B cell (primary cell): ENCODE measurements around the gene CROCC. TPM values are rescaled to one million over a fixed set of nuclear protein-coding genes. Genes with fewer than 3 reads are reported as not detected.
A peak's percentile ranks its signal among the peaks of the same experiment; 100 is the strongest.

ENCODE experiments used
- ATAC-seq: fragments of 200-7000 bp; cut with Tn5 transposase; one replicate; pipeline ENCODE4 v1.10.0; 2021; ENCODE audit warnings: low read depth, mild to moderate bottlenecking, moderate number of reproducible peaks, moderate library complexity
- CTCF ChIA-PET: fragments of 350-600 bp; sonication (Branson Sonifier 250); formaldehyde crosslinking; loops from one replicate; lab custom pipeline; 2021; ENCODE audit warnings: antibody characterized with exemption, inconsistent platforms; lab: Charles Lee
- POLR2A ChIA-PET: fragments of 350-600 bp; sonication (Branson Sonifier 250); formaldehyde crosslinking; loops from one replicate; lab custom pipeline; 2021; ENCODE audit warnings: antibody characterized with exemption; lab: Charles Lee
- DNase-seq: peaks from one replicate; pipeline ENCODE4 v3.0.0; 2013
- H2AFZ ChIP-seq: 2 replicates; pipeline ENCODE4 v1.6.1; 2012; ENCODE audit warnings: mild to moderate bottlenecking, low read depth, low read length; ENCODE audit not compliant: insufficient read depth, poor library complexity, severe bottlenecking
- H3K27ac ChIP-seq, 2 donors: 1 replicate in 1 of 2; 2 replicates in 1 of 2; pipeline ENCODE4 v1.5.1; 2012 to 2013; ENCODE audit warnings: low read length in 2 of 2, mild to moderate bottlenecking in 2 of 2, moderate library complexity in 1 of 2
- H3K27me3 ChIP-seq, 4 experiments: fragments of 200-600 bp in 1 of 4; sonication (generic) in 1 of 4; replicated peaks in 1 of 4; 1 replicate in 2 of 4; 2 replicates in 2 of 4; pipeline versions ENCODE4 v1.6.1 to v1.7.0; 2013 to 2016; ENCODE audit warnings: low read length in 3 of 4, mild to moderate bottlenecking in 2 of 4, mixed read lengths in 1 of 4, moderate library complexity in 1 of 4; ENCODE audit not compliant: insufficient read depth in 4 of 4, control insufficient read depth in 3 of 4; ENCODE audit errors: control extremely low read depth in 1 of 4
- H3K36me3 ChIP-seq, 2 experiments: replicated peaks in 1 of 2; 1 replicate in 1 of 2; 2 replicates in 1 of 2; pipeline versions ENCODE4 v1.6.1 to v1.7.1; 2013; ENCODE audit warnings: low read length in 1 of 2; ENCODE audit not compliant: insufficient read depth in 2 of 2, control insufficient read depth in 1 of 2; ENCODE audit errors: control extremely low read depth in 1 of 2, extremely low read depth in 1 of 2
- H3K4me1 ChIP-seq, 2 donors: fragments of 200-600 bp in 1 of 2; sonication (generic) in 1 of 2; 1 replicate in 1 of 2; 2 replicates in 1 of 2; pipeline versions ENCODE4 v1.5.1 to v1.6.1; 2013 to 2017; ENCODE audit warnings: low read length in 2 of 2; ENCODE audit not compliant: control insufficient read depth in 2 of 2, insufficient read depth in 2 of 2
- H3K4me2 ChIP-seq: replicated peaks from 2 replicates; pipeline ENCODE3; 2012; ENCODE audit warnings: mild to moderate bottlenecking, low read depth, low read length; ENCODE audit not compliant: poor library complexity, severe bottlenecking
- H3K4me3 ChIP-seq, 5 experiments: fragments of 200-600 bp in 1 of 5; sonication (generic) in 1 of 5; 1 replicate in 3 of 5; 2 replicates in 2 of 5; pipeline versions ENCODE4 v1.5.1 to v1.7.0; 2011 to 2016; ENCODE audit warnings: low read length in 4 of 5, mild to moderate bottlenecking in 4 of 5, low read depth in 2 of 5, control low read depth in 1 of 5, moderate library complexity in 1 of 5; ENCODE audit not compliant: insufficient read depth in 1 of 5; ENCODE audit errors: control extremely low read depth in 1 of 5, extremely low read depth in 1 of 5
- H3K79me2 ChIP-seq: fragments of 200-600 bp; sonication (generic); one replicate; pipeline ENCODE4 v1.6.0; 2016; ENCODE audit warnings: low read length; ENCODE audit not compliant: control insufficient read depth, insufficient read depth
- H3K9ac ChIP-seq: fragments of 200-600 bp; sonication (generic); 2 replicates; pipeline ENCODE4 v1.6.1; 2017; ENCODE audit warnings: mild to moderate bottlenecking, low read length, moderate library complexity
- H3K9me3 ChIP-seq, 3 donors: one replicate each; pipeline versions ENCODE4 v1.6.1 to v1.7.1; 2013; ENCODE audit warnings: low read length in 2 of 3; ENCODE audit not compliant: control insufficient read depth in 2 of 3, insufficient read depth in 1 of 3; ENCODE audit errors: control extremely low read depth in 1 of 3
- H4K20me1 ChIP-seq: 2 replicates; pipeline ENCODE4 v1.6.0; 2012; ENCODE audit warnings: mild to moderate bottlenecking, low read length; ENCODE audit not compliant: insufficient read depth, control insufficient read depth, poor library complexity, severe bottlenecking
- H3K27ac Mint-ChIP-seq: one replicate; pipeline ENCODE4 v1.8.0; 2021; ENCODE audit warnings: mixed read lengths
- H3K27me3 Mint-ChIP-seq: one replicate; pipeline ENCODE4 v1.8.0; 2021; ENCODE audit warnings: mixed read lengths
- H3K4me1 Mint-ChIP-seq: one replicate; pipeline ENCODE4 v1.8.0; 2021; ENCODE audit warnings: mixed read lengths
- H3K4me3 Mint-ChIP-seq: one replicate; pipeline ENCODE4 v1.8.0; 2021; ENCODE audit warnings: mixed read lengths
- H3K9me3 Mint-ChIP-seq: one replicate; pipeline ENCODE4 v1.8.0; 2022; ENCODE audit warnings: mixed read lengths; ENCODE audit not compliant: insufficient read depth
- CTCF ChIP-seq: fragments of 200-600 bp; IDR thresholded peaks from one replicate; pipeline ENCODE4 v1.8.0; 2022; ENCODE audit warnings: antibody characterized with exemption, mild to moderate bottlenecking
- EZH2 ChIP-seq: IDR thresholded peaks from 2 replicates; pipeline ENCODE4 v1.6.1; 2012; ENCODE audit warnings: borderline replicate concordance, low read depth, mild to moderate bottlenecking, moderate library complexity, low read length; ENCODE audit not compliant: insufficient read depth, poor library complexity, severe bottlenecking
- WGBS: methylation state at CpG from one replicate; pipeline ENCODE4 v1.1.5; 2013; ENCODE audit warnings: missing lambda C conversion rate; ENCODE audit not compliant: insufficient coverage; 5-methylcytosine and 5-hydroxymethylcytosine counted together
- intact Hi-C: fragments of 100-400 bp; cut with micrococcal nuclease; formaldehyde crosslinking; loops from one replicate; pipeline ENCODE4 v1.10.0; 2022
- polyA plus RNA-seq: library from polyadenylated mRNA; depleted of rRNA; stranded (reverse); fragments of >200 nt; gene quantifications from 2 replicates; pipeline ENCODE4 v1.2.3, GENCODE V29; 2012
- total RNA-seq, 2 donors: library from RNA; stranded (reverse); fragments of 120-200 nt in 1 of 2; gene quantifications; 1 replicate in 1 of 2; 2 replicates in 1 of 2; pipeline versions ENCODE4 v1.2.3 to v1.2.4, GENCODE V29; 2013 to 2022

CROCC gene
- total and polyA plus RNA-seq, 2 donors (not counting 1 experiment from before 2014, with no cell fraction given) = 66.2 to 120 TPM

GRCh38 chr1:16904560-16905109, 17.1 kb upstream of the CROCC start:
- ChIA-PET CTCF (interaction anchor here (0.6 to 2.1 kb wide), 4 partner anchors 9 to 284 kb away, joined by 3 to 6 read pairs (median 4); no protein-coding TSS in a partner anchor), POLR2A (interaction anchor here (0.6 to 2.7 kb wide), 9 partner anchors 8 to 391 kb away, joined by 3 to 17 read pairs (median 4); partner anchors contain the start of genes RNU1-1 and RNU1-2)
- Histone ChIP-seq H3K4me1 (peaks cover 38 to 54% of the 10 kb centered on the region in 2 donors), H3K27me3 (no peaks in the 10 kb centered on the region), H3K27ac (peak overlapping the region; percentile 96 to 99), H2AFZ (peak overlapping the region; percentile 76), H3K4me3 (peak overlapping the region; percentile 50 to 68 (median 66)), H3K9ac (peak overlapping the region; percentile 84), H3K4me2 (peak overlapping the region; percentile 77), H4K20me1 (no peaks in the 10 kb centered on the region), H3K9me3 (peaks cover 0 to 18% (median 9%) of the 10 kb centered on the region in 3 donors), H3K36me3 (no peaks in the 10 kb centered on the region), H3K79me2 (no peaks in the 10 kb centered on the region)
- no peak overlapping the region for H3K27ac Mint-ChIP-seq
- H3K4me3 Mint-ChIP-seq = no peak overlapping the region
- H3K27me3 Mint-ChIP-seq = no peaks in the 10 kb centered on the region
- peaks cover 34% of the 10 kb centered on the region for H3K4me1 Mint-ChIP-seq
- intact Hi-C loops = loop anchor here (1.0 kb wide), 2 partner anchors 8 to 9 kb away; no protein-coding TSS in a partner anchor
- peak; percentile 98 for DNase-seq
- H3K9me3 Mint-ChIP-seq = peaks cover 5% of the 10 kb centered on the region
- peak; percentile 94 for ATAC-seq
- TF ChIP-seq EZH2 = no peak
- no peak for TF ChIP-seq CTCF
- 0% methylated on average over 27 of the region's 27 CpGs for WGBS
